AG08396 (cell line): ENCODE data around the gene DUSP16.

ENCODE experiments used
- DNase-seq: peaks from one replicate; pipeline ENCODE4 v3.0.0; 2012; ENCODE audit warnings: low spot score, mixed read lengths

Gene DUSP16

DNA sequence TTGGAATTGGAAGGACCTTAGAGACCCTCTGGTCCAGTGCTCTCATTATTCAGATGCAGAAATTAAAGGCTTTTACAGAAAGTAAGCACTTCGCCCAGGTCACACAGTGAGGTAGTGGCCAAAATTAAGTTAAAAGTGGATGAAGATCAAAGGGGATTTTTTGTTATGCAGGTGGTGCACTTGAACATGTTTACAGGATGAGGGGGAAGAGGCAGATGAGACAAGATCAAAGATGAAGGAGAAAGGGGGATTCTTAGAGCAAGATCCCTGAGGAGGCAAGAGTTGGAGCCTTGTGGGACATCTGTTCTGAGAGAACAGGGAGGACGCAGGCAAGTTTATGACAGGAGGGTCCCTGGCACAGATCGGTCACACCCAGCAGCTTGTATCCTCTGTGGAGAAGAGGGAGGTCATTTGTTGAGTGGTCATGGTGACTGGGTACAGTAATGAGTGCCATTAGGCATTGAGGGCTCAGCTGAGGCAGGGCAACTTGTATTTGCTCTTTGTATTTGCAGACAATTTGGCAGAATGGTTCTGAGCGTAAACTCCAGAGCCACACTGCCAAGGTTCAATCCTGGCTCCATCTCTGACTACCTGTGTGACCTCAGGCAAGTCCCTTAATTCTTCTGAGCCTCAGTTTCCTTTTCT, 121.8 kb downstream of the DUSP16 start:
- DNase-seq: no peak

DNA sequence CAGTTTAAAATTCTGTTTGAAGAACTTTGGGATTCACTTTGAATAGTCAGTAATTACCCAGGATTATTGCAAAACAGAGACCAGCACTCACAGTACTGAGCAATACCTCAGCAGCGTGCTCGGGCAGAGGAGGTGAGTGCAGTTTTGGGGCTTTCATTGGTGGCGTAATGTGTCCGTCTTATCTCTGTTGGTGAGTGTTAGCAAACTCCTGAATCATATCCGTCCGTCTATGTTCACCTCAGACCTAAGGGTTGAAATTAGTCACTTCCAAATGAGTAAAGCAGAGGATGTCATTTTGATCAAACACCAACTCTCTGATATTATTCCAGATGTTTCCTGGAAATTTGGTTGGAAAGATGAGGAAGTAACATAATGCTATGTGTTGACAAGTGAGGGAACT, 123.0 kb downstream of the DUSP16 start:
- DNase-seq: no peak

DNA sequence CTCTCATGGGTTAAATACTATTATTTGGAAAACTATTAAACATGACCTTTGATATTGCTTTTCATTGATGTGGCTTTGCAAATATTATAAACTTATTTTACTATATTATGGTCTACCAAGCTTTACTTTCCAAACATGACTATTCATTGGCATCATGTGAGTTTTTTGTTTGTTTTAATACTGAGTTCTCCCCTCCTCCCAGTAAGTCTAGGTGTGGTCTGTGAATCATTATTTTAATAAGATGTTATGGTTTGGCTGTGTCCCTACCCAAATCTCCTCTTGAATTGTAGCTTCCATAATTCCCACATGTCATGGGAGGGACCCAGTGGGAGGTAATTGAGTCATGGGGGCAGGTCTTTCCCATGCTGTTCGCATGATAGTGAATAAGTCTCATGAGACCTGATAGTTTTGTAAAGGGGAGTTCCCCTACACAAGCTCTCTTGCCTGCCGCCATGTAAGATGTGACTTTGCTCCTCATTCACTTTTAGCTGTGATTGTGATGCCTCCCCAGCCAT, 125.8 kb downstream of the DUSP16 start:
- no peak for DNase-seq

GRCh38 chr12:12433203-12433731, 129.4 kb downstream of the DUSP16 start:
- no peak for DNase-seq

DNA sequence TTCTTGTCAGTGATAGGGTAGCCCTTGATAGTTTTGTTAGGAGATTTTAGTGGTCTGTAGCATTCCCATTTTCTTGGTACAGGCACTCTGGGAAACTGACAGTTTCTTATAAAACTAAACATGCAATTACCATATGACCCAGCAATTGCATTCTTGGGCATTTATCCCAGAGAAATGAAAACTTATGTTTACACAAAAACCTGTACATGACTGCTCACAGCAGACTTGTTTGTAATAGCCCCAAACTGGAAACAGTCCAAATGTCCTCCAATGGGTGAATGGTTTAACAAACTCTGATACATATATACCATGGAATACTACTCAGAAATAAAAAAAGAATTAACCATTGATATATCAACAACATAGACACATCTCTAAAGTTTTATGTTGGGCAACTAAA, 130.3 kb downstream of the DUSP16 start:
- peak; percentile 29 for DNase-seq

- DNase-seq: no peak
Observed at GRCh38 chr12:12428961-12429657, 133.6 kb downstream of the DUSP16 start.

GRCh38 chr12:12428047-12428446, 134.6 kb downstream of the DUSP16 start:
- DNase-seq: no peak

- DNase-seq: no peak
Observed at GRCh38 chr12:12427568-12427967, 135.1 kb downstream of the DUSP16 start.

- no peak for DNase-seq
Observed at GRCh38 chr12:12425616-12426015, 137.0 kb downstream of the DUSP16 start.

- DNase-seq: no peak
Observed at GRCh38 chr12:12425001-12425400, 137.7 kb downstream of the DUSP16 start.
